Neural progenitor cell (in vitro differentiated cells): ENCODE measurements around the gene RNF157.

Experiments
- EZH2phosphoT487 ChIP-seq: fragments of 200-600 bp; sonication (generic); IDR thresholded peaks from 2 replicates; pipeline ENCODE4 v1.6.1; 2017; ENCODE audit warnings: antibody characterized with exemption
- TF ChIP-seq, protein P1 (sequence below): fragments of 200-600 bp; sonication (generic); IDR thresholded peaks from 2 replicates; pipeline ENCODE4 v1.5.1; 2017; ENCODE audit warnings: antibody characterized with exemption, mild to moderate bottlenecking

DNA sequence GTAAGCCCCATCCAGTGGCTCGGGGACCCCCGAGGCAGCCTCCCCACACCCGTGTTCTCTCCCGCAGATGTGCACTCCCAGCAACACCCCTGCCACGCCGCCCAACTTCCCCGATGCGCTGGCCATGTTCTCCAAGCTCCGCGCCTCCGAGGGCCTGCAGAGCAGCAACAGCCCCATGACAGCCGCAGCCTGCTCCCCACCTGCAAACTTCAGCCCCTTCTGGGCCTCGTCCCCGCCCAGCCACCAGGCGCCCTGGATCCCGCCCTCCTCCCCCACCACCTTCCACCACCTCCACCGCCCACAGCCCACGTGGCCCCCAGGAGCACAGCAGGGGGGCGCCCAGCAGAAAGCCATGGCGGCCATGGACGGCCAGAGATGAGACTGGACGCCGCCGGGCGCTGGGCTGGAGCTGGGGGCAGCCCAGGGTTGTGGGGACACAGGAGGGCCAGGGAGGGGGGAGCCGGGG lies 29.9 kb upstream of the RNF157 start:
- TF ChIP-seq, protein P1, sequence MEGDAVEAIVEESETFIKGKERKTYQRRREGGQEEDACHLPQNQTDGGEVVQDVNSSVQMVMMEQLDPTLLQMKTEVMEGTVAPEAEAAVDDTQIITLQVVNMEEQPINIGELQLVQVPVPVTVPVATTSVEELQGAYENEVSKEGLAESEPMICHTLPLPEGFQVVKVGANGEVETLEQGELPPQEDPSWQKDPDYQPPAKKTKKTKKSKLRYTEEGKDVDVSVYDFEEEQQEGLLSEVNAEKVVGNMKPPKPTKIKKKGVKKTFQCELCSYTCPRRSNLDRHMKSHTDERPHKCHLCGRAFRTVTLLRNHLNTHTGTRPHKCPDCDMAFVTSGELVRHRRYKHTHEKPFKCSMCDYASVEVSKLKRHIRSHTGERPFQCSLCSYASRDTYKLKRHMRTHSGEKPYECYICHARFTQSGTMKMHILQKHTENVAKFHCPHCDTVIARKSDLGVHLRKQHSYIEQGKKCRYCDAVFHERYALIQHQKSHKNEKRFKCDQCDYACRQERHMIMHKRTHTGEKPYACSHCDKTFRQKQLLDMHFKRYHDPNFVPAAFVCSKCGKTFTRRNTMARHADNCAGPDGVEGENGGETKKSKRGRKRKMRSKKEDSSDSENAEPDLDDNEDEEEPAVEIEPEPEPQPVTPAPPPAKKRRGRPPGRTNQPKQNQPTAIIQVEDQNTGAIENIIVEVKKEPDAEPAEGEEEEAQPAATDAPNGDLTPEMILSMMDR: no peak
- no peak for TF ChIP-seq EZH2phosphoT487
